WTC11 (cell line): Measurements from ENCODE around the gene FOXC2.

Experiments used
- GABPB1 ChIP-seq: sonication (generic); formaldehyde crosslinking; IDR thresholded peaks from 2 replicates; pipeline ENCODE4 v1.8.1; 2023; ENCODE audit warnings: mild to moderate bottlenecking, missing genetic modification reagents
- JUN ChIP-seq: sonication (generic); formaldehyde crosslinking; IDR thresholded peaks from 2 replicates; pipeline ENCODE4 v1.8.0; 2023; ENCODE audit warnings: mild to moderate bottlenecking, missing genetic modification reagents
- NR3C1 ChIP-seq: sonication (generic); formaldehyde crosslinking; conservative IDR thresholded peaks from 2 replicates; pipeline ENCODE4 v1.8.1; 2023; ENCODE audit warnings: low read depth, mild to moderate bottlenecking, missing genetic modification reagents
- RELA ChIP-seq: sonication (generic); formaldehyde crosslinking; IDR thresholded peaks from 2 replicates; pipeline ENCODE4 v1.8.1; 2022; ENCODE audit warnings: missing genetic modification reagents, mild to moderate bottlenecking, borderline replicate concordance
- RORB ChIP-seq: fragments of 250-450 bp; sonication (Bioruptor Pico); IDR thresholded peaks from 2 replicates; pipeline ENCODE4 v1.9.0; 2021; ENCODE audit warnings: mild to moderate bottlenecking
- ZMAT4 ChIP-seq: fragments of 250-450 bp; sonication (Bioruptor Pico); IDR thresholded peaks from 2 replicates; pipeline ENCODE4 v1.9.0; 2021; ENCODE audit warnings: mild to moderate bottlenecking
- ZNF121 ChIP-seq: sonication (generic); formaldehyde crosslinking; IDR thresholded peaks from 2 replicates; pipeline ENCODE4 v1.8.0; 2023; ENCODE audit warnings: missing genetic modification reagents
- ZNF232 ChIP-seq: sonication (generic); formaldehyde crosslinking; IDR thresholded peaks from 2 replicates; pipeline ENCODE4 v1.8.0; 2022; ENCODE audit warnings: mild to moderate bottlenecking, missing genetic modification reagents

GRCh38 chr16:86558355-86559193, 8.1 kb upstream of the FOXC2 start:
- TF ChIP-seq RORB (no peak), JUN (CRISPR knock-in tag) (no peak), ZNF121 (CRISPR knock-in tag) (no peak), GABPB1 (CRISPR knock-in tag) (no peak), NR3C1 (CRISPR knock-in tag) (no peak), RELA (CRISPR knock-in tag) (no peak), ZMAT4 (CRISPR knock-in tag) (no peak), ZNF232 (CRISPR knock-in tag) (no peak)
